GM18909 (cell line): ENCODE results near the gene ZBTB20.
A peak's percentile ranks its signal among the peaks of the same experiment; 100 is the strongest.

Experiments
- ATAC-seq: cut with Tn5 transposase; IDR thresholded peaks from one replicate; pipeline ENCODE4 v1.9.1; 2021; ENCODE audit warnings: mild to moderate bottlenecking; ENCODE audit not compliant: unreplicated experiment, poor library complexity

Gene ZBTB20

GRCh38 chr3:115040246-115040645 is 106.8 kb downstream of the ZBTB20 start:
- no peak for ATAC-seq

DNA sequence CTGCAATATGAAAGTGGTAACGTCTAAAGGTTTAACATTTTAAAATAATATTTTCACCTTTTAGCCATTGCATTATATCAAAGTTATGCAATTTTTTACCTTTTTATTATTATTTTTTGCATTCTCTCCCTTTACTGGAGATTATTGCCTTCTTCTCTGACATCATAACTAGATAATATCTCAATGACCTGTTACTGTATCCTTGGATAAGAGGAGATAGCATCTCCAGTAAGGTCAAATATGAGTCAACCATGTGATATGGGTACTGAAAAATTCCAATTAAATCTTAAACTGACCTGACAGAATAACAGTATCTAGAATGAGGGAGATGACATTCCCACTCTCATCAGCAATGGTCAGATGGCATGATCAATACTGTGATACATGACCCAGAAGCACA is 108.3 kb downstream of the ZBTB20 start:
- no peak for ATAC-seq

GRCh38 chr3:115022835-115023398 is 124.2 kb downstream of the ZBTB20 start:
- no peak for ATAC-seq

- ATAC-seq: no peak
These were observed 124.9 kb downstream of the ZBTB20 start for GRCh38 chr3:115022199-115022598.

DNA sequence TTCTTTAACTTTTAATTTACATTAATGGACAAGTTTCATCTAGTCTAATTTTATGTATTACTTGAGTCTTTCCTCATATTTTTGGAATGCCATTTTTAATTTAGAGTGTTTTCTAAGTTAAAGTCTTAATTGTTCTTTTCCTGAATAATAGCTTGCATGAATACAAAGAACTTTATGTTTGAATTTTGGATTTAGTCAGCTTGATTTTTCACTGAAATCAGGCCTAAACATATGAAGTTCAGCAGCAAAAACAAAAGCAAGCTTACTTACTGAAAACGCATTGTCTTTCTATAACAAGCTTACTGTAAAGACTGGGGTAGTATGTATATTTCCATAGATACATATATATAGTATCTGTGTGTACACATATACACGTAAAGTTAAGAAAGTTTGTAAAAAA is 126.0 kb downstream of the ZBTB20 start:
- no peak for ATAC-seq

DNA sequence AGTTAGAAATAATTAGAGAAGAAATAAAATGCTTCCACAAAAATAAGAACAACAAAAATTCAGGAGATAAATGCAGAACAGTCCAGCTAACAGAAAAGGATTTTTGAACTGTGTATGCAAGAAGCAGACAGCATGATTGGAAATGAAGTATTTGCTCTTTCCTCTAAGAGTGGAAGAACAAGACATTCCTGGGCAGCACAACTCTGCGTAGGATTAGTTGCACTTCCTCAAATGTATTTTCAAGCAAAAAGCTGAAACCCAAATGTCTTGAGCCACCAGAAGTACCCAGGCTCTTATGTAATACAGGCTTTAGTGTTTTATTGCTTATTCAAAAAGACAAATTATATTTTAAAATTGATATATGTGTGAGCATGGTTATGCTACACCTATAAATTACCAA is 127.2 kb downstream of the ZBTB20 start:
- ATAC-seq: no peak

GRCh38 chr3:115018694-115019093 is 128.4 kb downstream of the ZBTB20 start:
- ATAC-seq: no peak

- no peak for ATAC-seq
These were observed 139.1 kb downstream of the ZBTB20 start for GRCh38 chr3:115007966-115008365.

- no peak for ATAC-seq
These were observed 142.6 kb downstream of the ZBTB20 start for GRCh38 chr3:115004201-115005140.

GRCh38 chr3:114998971-114999579 is 148.0 kb downstream of the ZBTB20 start:
- no peak for ATAC-seq

DNA sequence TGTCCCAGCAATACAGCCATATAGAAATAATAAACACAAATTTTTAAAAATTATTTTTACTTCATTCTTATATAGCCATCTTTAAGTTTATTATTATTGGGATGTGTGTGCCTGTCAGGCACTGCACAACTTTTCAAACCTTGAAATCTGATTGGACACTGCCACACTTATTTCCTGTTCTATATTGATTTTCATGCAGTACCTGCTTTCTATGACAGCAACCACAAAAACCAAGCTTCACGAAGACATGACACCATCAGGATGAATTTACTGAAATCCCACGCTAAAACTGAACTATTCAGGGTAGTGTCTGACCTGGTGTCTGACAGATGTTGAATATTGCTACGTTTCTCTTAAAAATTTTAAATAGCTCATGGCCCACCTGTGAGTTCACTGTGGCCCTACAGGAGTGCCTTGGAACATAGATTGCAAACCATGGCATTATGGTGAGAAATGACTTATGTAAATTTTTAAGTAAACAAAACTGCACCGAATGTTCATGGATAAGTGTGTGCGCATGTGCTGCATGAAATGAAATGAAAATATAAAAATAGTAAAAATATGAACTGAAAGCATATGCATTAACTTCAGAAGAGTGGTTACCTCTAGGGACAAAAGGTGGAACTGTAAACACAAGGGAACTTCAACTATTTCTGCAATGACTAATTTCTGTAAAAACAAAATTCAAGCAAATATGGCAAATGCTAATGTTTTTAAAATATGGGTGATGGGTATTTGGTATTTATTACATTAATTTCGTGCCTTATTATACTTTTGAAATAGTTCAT is 152.3 kb downstream of the ZBTB20 start:
- ATAC-seq: no peak

GRCh38 chr3:114985776-114986175 is 161.3 kb downstream of the ZBTB20 start:
- ATAC-seq: no peak

GRCh38 chr3:114983248-114983647 is 163.8 kb downstream of the ZBTB20 start:
- no peak for ATAC-seq

DNA sequence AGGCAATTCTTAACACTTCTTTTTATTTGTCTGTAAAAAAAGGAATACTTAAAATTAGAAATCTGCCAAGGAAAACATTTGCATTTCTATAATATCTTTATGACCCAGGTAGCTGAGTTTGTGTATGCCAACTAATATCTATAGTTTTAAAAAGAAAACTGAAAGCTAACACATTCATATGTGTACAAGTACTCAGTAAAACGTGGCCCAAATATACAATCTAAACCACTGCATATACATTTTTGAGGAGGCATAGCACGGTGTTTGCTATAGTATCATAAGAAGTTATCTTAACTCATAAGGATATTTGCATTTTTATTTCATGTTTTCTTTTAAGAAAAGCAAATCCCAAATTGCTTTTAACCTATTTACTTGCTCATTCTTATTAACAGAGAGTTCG is 172.7 kb downstream of the ZBTB20 start:
- peak; percentile 92 for ATAC-seq

- no peak for ATAC-seq
These were observed 173.6 kb downstream of the ZBTB20 start for GRCh38 chr3:114973536-114973935.

DNA sequence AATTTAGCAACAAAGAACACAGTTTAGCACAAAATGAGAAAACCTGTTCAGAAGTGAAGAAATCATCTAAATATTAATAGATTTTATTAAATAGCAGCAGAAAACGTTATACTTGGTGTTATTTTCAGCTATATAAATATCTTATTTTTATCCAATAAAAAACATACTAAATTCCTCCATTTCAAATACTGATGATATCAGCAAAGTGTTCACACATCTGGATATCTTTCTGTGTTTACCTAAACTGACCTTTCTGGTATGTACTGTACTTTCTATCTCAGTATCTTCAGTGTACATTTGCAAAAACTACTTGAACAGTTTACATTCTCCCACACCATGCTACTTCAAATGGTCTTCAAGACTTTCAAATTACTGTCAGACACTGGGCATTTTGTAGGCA is 179.9 kb downstream of the ZBTB20 start:
- no peak for ATAC-seq

DNA sequence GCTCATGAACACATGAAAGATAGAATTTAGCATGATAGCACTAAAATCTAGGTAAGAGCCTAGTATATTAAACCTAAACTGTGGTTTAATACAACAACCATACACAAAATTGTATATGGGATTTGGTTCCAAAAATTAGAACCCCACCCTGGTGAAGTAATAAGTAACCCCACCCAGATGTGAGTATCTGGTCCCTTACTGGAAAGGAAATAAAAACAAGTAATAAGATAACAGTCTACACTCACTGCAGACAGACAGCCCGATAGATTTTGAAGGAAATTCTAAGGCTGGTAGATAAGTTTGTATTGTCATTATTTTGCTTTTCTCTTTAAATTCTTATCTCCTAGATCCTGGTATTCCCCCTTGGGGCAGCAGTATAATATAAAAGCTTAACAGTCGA is 184.9 kb downstream of the ZBTB20 start:
- no peak for ATAC-seq

DNA sequence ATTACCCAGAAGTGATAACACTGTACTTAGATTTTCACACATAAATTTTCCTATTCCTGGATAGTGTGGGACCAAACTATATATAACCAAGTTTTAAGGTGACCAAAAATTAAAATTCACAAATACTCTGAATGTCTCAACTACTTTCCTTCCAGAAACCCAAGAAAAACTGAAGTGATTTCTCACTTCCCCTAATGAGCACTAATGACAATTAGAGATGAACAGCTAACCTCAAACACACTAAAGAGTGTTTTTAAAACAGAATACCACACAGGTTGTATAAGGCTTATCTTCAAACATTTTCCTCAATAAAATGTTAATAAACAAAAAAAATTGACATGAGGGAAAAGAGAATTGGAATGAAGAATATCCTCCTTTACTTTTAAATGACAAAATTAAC is 188.2 kb downstream of the ZBTB20 start:
- no peak for ATAC-seq

DNA sequence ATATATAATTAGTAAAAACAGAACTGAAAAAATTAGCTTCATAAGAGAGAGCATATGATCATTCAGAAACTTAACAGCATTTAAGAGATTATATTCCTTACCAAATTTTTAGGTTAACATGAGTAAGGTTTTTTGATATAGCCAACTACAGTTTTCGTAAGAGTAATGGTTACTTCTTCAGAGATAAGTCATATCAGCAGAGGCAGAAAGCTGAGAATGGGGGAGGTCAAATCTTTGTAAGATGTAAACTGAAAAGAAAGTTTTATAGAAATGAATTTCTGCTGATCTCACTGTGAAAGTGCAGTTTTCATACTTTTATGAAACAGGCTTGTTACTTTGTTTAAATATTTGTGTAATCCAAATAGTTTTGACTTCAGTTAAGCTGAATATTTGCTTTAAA is 193.3 kb downstream of the ZBTB20 start:
- ATAC-seq: no peak

GRCh38 chr3:114953215-114953799 is 193.8 kb downstream of the ZBTB20 start:
- ATAC-seq: no peak
